ENCODE data around the gene C14orf132. TPM values are rescaled to one million over a fixed set of nuclear protein-coding genes. Genes with fewer than 3 reads are reported as not detected.
A peak's percentile ranks its signal among the peaks of the same experiment; 100 is the strongest.

Gene C14orf132
- total RNA-seq, 4 donors from 2014 or later: 1.2 to 6.2 (median 4.5) TPM

GRCh38 chr14:96118391-96118790 lies 79.2 kb downstream of the C14orf132 start:
- no peak for TF ChIP-seq POLR2A (IDR thresholded peaks at IDR 0.05)
- no peak for TF ChIP-seq CTCF (IDR thresholded peaks at IDR 0.05)
- no peak for DNase-seq
- H3K27me3 ChIP-seq: no peaks in the 10 kb centered on the region
- no peak overlapping the region for H3K27ac ChIP-seq
- no peaks in the 10 kb centered on the region for H3K4me1 ChIP-seq
- no peaks in the 10 kb centered on the region for H3K36me3 ChIP-seq
- H3K4me3 ChIP-seq: no peak overlapping the region
- H3K9me3 ChIP-seq: no peaks in the 10 kb centered on the region

GRCh38 chr14:96119947-96120346 lies 80.8 kb downstream of the C14orf132 start:
- no peak for TF ChIP-seq POLR2A (IDR thresholded peaks at IDR 0.05)
- TF ChIP-seq CTCF (IDR thresholded peaks at IDR 0.05): no peak
- H3K4me3 ChIP-seq: no peak overlapping the region
- no peak for DNase-seq
- H3K9me3 ChIP-seq: no peaks in the 10 kb centered on the region
- no peak overlapping the region for H3K27ac ChIP-seq
- H3K27me3 ChIP-seq: no peaks in the 10 kb centered on the region
- H3K4me1 ChIP-seq: no peaks in the 10 kb centered on the region
- H3K36me3 ChIP-seq: no peaks in the 10 kb centered on the region

GRCh38 chr14:96120392-96120791 lies 81.2 kb downstream of the C14orf132 start:
- no peak overlapping the region for H3K27ac ChIP-seq
- TF ChIP-seq POLR2A (IDR thresholded peaks at IDR 0.05) (no peak), CTCF (IDR thresholded peaks at IDR 0.05) (no peak)
- peaks cover 0 to under 1% (median 0%) of the 10 kb centered on the region in 4 donors for H3K4me1 ChIP-seq
- no peaks in the 10 kb centered on the region for H3K27me3 ChIP-seq
- no peak for DNase-seq
- H3K4me3 ChIP-seq: no peak overlapping the region
- H3K36me3 ChIP-seq: no peaks in the 10 kb centered on the region
- H3K9me3 ChIP-seq: no peaks in the 10 kb centered on the region

GRCh38 chr14:96120941-96121340 lies 81.8 kb downstream of the C14orf132 start:
- TF ChIP-seq CTCF (IDR thresholded peaks at IDR 0.05) (no peak), POLR2A (IDR thresholded peaks at IDR 0.05) (no peak)
- Histone ChIP-seq H3K27ac (no peak overlapping the region), H3K36me3 (no peaks in the 10 kb centered on the region), H3K4me1 (peaks cover 0 to 6% (median 0%) of the 10 kb centered on the region in 4 donors), H3K4me3 (no peak overlapping the region), H3K27me3 (no peaks in the 10 kb centered on the region), H3K9me3 (no peaks in the 10 kb centered on the region)
- DNase-seq: no peak

- H3K27ac ChIP-seq: peak overlapping the region in 2 of 4 donors; percentile 19 to 40
- no peak overlapping the region for H3K4me3 ChIP-seq
- no peaks in the 10 kb centered on the region for H3K36me3 ChIP-seq
- DNase-seq: no peak
- no peaks in the 10 kb centered on the region for H3K9me3 ChIP-seq
- TF ChIP-seq POLR2A (IDR thresholded peaks at IDR 0.05): no peak
- TF ChIP-seq CTCF (IDR thresholded peaks at IDR 0.05): no peak
- no peaks in the 10 kb centered on the region for H3K27me3 ChIP-seq
- peaks cover 0 to 6% (median 0%) of the 10 kb centered on the region in 4 donors for H3K4me1 ChIP-seq
Measured at GRCh38 chr14:96121660-96122395, 82.7 kb downstream of the C14orf132 start.

All from Peyer's patch (tissue), 4 donors.